Suprapubic skin (tissue), 4 donors: ENCODE data around the gene RABEP1. TPM values are rescaled to one million over a fixed set of nuclear protein-coding genes. Genes with fewer than 3 reads are reported as not detected.
"Not testable (repeated sequence)": the region's sequence is repeated elsewhere in the genome, so short reads cannot be mapped to it uniquely, and the experiment has no call there.

Experiments
- DNase-seq, 2 donors: peaks; one replicate each; pipeline ENCODE4 v3.0.0-alpha.2; 2019; ENCODE audit warnings: low spot score in 2 of 2
- H3K27ac ChIP-seq: fragments of 200-600 bp; sonication (generic); one replicate; pipeline ENCODE4 v1.5.1; 2019
- H3K27me3 ChIP-seq: fragments of 200-600 bp; sonication (generic); one replicate; pipeline ENCODE4 v1.5.1; 2019
- H3K36me3 ChIP-seq: fragments of 200-600 bp; sonication (generic); one replicate; pipeline ENCODE4 v1.5.1; 2019
- H3K4me1 ChIP-seq: fragments of 200-600 bp; sonication (generic); one replicate; pipeline ENCODE4 v1.5.1; 2019
- H3K4me3 ChIP-seq: fragments of 200-600 bp; sonication (generic); one replicate; pipeline ENCODE4 v1.5.1; 2019; ENCODE audit warnings: mild to moderate bottlenecking
- H3K9me3 ChIP-seq: fragments of 200-600 bp; sonication (generic); one replicate; pipeline ENCODE4 v1.5.1; 2019
- EP300 ChIP-seq: sonication (generic); formaldehyde crosslinking; IDR thresholded peaks from one replicate; pipeline ENCODE4 v1.6.1; 2017; ENCODE audit warnings: antibody characterized with exemption
- POLR2A ChIP-seq, 2 donors: fragments of 450-650 bp; IDR thresholded peaks; one replicate each; pipeline ENCODE4 v1.6.1; 2017; ENCODE audit warnings: antibody characterized with exemption in 2 of 2, mild to moderate bottlenecking in 2 of 2, moderate library complexity in 2 of 2
- POLR2AphosphoS5 ChIP-seq, 3 donors: sonication (generic); formaldehyde crosslinking; IDR thresholded peaks; one replicate each; pipeline ENCODE4 v1.6.1; 2017; ENCODE audit warnings: antibody characterized with exemption in 3 of 3
- WGBS: methylation state at CpG from one replicate; pipeline ENCODE4 v1.1.5; 2018; 5-methylcytosine and 5-hydroxymethylcytosine counted together
- total RNA-seq, 4 donors: library from RNA; depleted of rRNA; stranded (reverse); fragments of >200 nt; gene quantifications; one replicate each; pipeline ENCODE4 v1.1.0, GENCODE V29; 2016
- TF ChIP-seq, protein P1 (sequence below), 2 donors: fragments of 200-600 bp in 1 of 2; fragments of 450-650 bp in 1 of 2; sonication (generic) in 1 of 2; IDR thresholded peaks; one replicate each; pipeline ENCODE4 v1.5.1; 2016 to 2019; ENCODE audit warnings: antibody characterized with exemption in 2 of 2, mild to moderate bottlenecking in 1 of 2, moderate library complexity in 1 of 2

Gene RABEP1, protein sequence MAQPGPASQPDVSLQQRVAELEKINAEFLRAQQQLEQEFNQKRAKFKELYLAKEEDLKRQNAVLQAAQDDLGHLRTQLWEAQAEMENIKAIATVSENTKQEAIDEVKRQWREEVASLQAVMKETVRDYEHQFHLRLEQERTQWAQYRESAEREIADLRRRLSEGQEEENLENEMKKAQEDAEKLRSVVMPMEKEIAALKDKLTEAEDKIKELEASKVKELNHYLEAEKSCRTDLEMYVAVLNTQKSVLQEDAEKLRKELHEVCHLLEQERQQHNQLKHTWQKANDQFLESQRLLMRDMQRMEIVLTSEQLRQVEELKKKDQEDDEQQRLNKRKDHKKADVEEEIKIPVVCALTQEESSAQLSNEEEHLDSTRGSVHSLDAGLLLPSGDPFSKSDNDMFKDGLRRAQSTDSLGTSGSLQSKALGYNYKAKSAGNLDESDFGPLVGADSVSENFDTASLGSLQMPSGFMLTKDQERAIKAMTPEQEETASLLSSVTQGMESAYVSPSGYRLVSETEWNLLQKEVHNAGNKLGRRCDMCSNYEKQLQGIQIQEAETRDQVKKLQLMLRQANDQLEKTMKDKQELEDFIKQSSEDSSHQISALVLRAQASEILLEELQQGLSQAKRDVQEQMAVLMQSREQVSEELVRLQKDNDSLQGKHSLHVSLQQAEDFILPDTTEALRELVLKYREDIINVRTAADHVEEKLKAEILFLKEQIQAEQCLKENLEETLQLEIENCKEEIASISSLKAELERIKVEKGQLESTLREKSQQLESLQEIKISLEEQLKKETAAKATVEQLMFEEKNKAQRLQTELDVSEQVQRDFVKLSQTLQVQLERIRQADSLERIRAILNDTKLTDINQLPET
- total RNA-seq: 10 to 100 TPM; 19.2 to 46.4 (median 25.0) TPM

DNA sequence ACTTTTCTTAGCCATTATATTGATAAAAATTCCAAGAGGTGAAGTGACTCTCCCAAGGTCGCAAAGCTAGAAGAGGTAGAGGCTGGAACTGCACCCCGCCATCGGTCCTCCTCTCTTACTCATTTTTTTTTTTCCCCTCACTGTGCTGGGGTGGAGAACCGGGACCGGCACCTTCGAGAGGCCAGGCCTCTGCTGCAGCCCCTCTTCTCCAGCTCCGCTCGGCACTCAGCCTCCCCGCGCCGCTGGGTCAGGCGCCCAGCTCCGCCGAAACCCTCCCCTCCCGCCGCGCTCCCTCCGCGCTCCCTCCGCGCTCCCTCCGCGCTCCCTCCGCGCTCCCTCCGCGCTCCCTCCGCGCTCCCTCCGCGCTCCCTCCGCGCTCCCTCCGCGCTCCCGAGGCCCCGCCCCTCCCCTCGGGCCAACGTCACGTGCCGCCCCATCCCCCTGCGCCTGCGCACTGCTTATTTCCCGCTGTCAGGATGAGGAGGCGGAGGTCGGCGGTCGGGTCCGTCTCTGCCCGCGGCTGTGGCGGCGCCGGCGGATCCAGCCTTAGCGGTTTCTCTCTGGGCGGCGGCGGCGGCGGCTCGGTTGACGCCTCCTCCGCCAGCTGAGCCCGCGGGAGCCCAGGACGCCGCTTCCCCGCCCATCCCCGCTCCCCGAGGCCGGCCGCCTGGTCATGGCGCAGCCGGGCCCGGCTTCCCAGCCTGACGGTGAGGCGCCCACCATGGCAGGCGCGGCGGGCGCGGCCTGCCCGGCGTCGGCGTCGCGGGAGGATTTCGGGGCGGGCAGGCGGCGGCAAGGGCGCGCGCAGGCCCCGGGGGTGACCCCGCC is at the start of gene RABEP1:
Gene RABEP1 (plus strand): TSS at position 471 of the 828 bp plus-strand sequence. CDS start 203 bp downstream, at position 674.
- Histone ChIP-seq H3K36me3 (no peaks in the 10 kb centered on the region), H3K27ac (peak within 1 kb of the TSS; percentile 93), H3K9me3 (no peaks in the 10 kb centered on the region), H3K4me3 (peak within 1 kb of the TSS; percentile 81), H3K4me1 (peaks cover 24% of the 10 kb centered on the region), H3K27me3 (no peaks in the 10 kb centered on the region)
- peak; percentile 95 to 96 for DNase-seq
- WGBS: 2% methylated on average over 41 of the region's 98 CpGs
- TF ChIP-seq, protein P1, sequence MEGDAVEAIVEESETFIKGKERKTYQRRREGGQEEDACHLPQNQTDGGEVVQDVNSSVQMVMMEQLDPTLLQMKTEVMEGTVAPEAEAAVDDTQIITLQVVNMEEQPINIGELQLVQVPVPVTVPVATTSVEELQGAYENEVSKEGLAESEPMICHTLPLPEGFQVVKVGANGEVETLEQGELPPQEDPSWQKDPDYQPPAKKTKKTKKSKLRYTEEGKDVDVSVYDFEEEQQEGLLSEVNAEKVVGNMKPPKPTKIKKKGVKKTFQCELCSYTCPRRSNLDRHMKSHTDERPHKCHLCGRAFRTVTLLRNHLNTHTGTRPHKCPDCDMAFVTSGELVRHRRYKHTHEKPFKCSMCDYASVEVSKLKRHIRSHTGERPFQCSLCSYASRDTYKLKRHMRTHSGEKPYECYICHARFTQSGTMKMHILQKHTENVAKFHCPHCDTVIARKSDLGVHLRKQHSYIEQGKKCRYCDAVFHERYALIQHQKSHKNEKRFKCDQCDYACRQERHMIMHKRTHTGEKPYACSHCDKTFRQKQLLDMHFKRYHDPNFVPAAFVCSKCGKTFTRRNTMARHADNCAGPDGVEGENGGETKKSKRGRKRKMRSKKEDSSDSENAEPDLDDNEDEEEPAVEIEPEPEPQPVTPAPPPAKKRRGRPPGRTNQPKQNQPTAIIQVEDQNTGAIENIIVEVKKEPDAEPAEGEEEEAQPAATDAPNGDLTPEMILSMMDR (IDR thresholded peaks at IDR 0.05): peak in 1 of 2 donors; percentile 15
- TF ChIP-seq POLR2AphosphoS5 (IDR thresholded peaks at IDR 0.05) (peak in 1 of 3 donors; percentile 86), POLR2A (IDR thresholded peaks at IDR 0.05) (peak in 1 of 2 donors; percentile 78), EP300 (no peak)

DNA sequence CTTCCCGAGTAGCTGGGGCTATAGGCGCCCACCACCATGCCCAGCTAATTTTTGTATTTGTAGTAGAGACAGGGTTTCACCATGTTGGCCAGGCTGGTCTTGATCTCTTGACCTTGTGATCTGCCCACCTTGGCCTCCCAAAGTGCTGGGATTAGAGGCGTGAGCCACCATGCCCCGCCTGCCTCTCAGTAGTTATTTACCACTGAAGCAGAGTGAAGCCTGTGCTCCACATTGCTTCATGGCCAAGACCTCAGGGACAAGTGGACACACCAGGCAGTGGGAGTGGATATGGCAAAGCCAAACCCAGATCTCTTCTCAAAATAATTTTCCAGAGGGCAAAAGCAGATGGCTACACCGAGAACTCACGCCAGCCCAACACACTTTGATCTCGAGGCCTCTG is 48.6 kb upstream of the RABEP1 start:
- DNase-seq, H3K4me3 ChIP-seq, H3K27ac ChIP-seq, H3K4me1 ChIP-seq, H3K27me3 ChIP-seq, H3K9me3 ChIP-seq: not testable (repeated sequence)
- peaks cover 11% of the 10 kb centered on the region for H3K36me3 ChIP-seq
- 92% methylated on average over 7 of the region's 7 CpGs for WGBS

DNA sequence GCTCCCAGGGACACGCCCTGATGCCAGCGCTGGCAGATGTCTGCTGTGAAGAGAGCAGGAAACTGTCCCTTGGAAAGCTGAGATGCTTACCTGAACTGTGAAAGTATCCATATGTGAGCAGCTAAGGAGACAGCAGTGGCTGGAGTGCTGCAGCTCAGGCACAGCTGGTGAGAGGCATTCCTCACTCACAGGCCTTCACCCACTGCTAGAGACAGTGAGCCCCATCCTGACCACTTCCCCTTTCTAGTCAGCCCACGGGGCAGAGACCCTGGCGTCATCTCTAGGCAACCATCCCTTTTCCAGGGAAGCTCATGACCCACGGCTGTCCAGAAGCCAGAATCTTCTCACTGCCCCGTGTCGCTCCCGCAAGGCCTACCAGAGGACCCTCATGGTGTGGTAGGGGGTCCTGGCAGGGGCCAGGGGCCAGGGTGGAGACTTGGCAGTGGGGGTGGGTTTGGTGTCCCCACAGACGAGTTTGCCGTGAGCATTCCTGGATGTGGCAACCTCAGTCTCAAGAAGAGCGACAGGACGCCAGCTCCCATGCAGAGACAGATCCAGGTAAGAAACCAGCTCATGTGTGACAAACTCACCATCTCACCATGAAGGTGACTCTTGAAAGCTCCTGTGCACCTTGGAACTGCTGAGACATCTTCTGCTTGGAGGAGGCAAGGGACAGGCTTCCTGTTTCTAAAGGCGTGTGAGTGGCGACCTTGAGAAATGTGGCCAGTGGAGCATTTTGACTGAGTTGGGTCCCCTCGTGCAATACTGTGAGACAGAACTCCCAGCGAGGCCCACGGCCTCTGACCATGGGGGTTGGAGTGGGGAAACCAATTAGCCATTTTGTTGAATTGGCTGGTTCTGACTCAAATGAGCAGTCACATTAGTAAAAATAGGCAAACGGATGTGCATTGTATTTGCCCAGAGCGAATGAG is 47.2 kb upstream of the RABEP1 start, which contains the start of gene SCIMP:
Gene SCIMP (minus strand): TSS at position 216 of the 932 bp plus-strand sequence. CDS start 105 bp downstream, at position 111.
- Histone ChIP-seq H3K4me1 (no peaks in the 10 kb centered on the region), H3K9me3 (no peaks in the 10 kb centered on the region), H3K27ac (no peak within 1 kb of the TSS), H3K27me3 (no peaks in the 10 kb centered on the region), H3K36me3 (peaks cover 11% of the 10 kb centered on the region), H3K4me3 (no peak within 1 kb of the TSS)
- no peak for DNase-seq
- TF ChIP-seq POLR2AphosphoS5 (IDR thresholded peaks at IDR 0.05) (no peak), POLR2A (IDR thresholded peaks at IDR 0.05) (no peak), EP300 (no peak)
- 86% methylated on average over 15 of the region's 19 CpGs for WGBS

DNA sequence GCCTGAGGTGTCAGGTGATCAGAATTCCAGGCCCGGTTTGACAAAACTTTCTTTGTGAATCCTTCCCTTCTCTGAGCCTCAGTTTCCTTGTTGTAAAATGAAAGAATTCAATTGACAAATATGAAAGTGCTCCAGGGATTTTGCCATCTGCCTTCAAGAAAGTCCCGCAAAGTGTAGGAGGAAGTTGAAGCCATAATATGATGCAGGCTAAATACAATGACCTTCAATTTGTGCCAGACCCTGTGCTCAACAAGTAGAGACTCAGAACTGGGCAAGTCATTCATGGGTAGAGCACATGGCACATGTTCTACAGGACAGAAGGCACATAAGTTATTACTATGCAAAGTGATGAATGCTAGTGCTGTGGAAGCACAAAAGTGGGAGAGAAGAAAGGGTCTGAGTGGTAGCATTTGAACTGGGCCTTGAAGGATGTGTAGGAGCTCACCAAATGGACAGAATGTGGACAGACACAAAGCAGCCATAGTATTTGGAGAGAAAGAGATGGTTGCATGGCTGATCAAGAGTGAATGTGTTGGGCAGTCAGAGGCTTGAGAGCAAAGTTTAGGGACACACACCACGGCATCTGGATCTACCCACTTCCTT is 45.0 kb upstream of the RABEP1 start:
- H3K4me3 ChIP-seq: no peak overlapping the region
- no peaks in the 10 kb centered on the region for H3K27me3 ChIP-seq
- no peaks in the 10 kb centered on the region for H3K4me1 ChIP-seq
- H3K9me3 ChIP-seq: no peaks in the 10 kb centered on the region
- DNase-seq: no peak
- 77% methylated on average over 3 of the region's 3 CpGs for WGBS
- no peak overlapping the region for H3K27ac ChIP-seq
- TF ChIP-seq POLR2AphosphoS5 (IDR thresholded peaks at IDR 0.05) (no peak), POLR2A (IDR thresholded peaks at IDR 0.05) (no peak), EP300 (no peak)
- TF ChIP-seq, protein P1 (IDR thresholded peaks at IDR 0.05): no peak
- peaks cover 11% of the 10 kb centered on the region for H3K36me3 ChIP-seq

DNA sequence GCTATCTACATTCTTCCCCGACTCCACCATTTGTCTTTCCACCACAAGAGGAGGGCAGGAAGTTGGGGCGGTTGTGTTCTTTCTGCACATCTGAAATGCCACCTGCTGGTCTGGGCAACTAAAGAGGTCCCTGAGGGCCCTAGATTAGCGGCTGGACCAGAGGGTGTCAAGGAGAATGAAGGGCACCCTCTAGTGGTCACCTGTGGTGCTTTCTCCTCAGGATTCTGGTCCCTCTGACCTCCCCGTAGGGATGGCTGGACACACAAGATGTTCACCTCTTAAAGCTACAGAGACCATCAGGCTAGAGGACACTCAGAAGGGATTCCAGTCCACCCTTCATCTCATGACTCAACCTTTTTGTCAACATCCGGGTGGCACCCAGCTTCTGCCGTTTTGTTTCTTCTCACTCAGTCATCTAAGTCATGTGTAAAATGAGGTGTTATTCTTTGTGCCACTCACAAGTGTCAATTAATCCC is 44.5 kb upstream of the RABEP1 start:
- Histone ChIP-seq H3K27ac (no peak overlapping the region), H3K27me3 (no peaks in the 10 kb centered on the region), H3K4me3 (no peak overlapping the region), H3K36me3 (peaks cover 11% of the 10 kb centered on the region), H3K9me3 (no peaks in the 10 kb centered on the region), H3K4me1 (no peaks in the 10 kb centered on the region)
- DNase-seq: no peak
- WGBS: 44% methylated on average over 6 of the region's 6 CpGs
- TF ChIP-seq POLR2AphosphoS5 (IDR thresholded peaks at IDR 0.05): no peak
- TF ChIP-seq, protein P1 (IDR thresholded peaks at IDR 0.05): peak in 1 of 2 donors; percentile 41
- no peak for TF ChIP-seq POLR2A (IDR thresholded peaks at IDR 0.05)
- no peak for TF ChIP-seq EP300
